C1 segment of cervical spinal cord (tissue), 14 donors: ENCODE data around the gene BHLHA15.

Source experiments
- DNase-seq, 14 donors: peaks; one replicate each; lab custom pipeline; 2025; lab: John Stamatoyannopoulos, UW

BHLHA15 gene

GRCh38 chr7:98211221-98211675 lies at the start of gene BHLHA15:
Gene BHLHA15 (plus strand): TSS chr7:98211439. CDS start chr7:98212310, 871 bp downstream.
- no peak for DNase-seq

- no peak for DNase-seq
These were observed 48.5 kb upstream of the BHLHA15 start for GRCh38 chr7:98162758-98163157.

DNA sequence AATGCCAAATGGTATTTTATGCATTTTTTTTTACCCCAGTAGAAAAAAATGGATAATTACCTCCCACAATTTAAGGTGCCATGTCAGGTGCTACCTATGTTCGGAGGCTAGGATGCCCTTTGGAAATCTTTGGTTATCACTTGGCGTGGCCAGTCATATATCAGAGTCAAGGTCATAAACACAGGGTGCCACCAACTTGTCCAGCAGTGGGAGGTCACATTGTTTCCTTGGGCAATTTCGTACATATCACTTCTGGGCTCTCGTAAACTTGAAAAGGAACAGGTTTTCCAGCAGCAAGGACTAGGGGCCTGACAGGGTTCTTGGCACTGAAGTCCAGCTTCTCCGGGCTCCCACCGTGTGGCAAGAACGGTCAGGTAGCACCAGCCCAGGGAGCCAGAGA lies 48.0 kb upstream of the BHLHA15 start:
- no peak for DNase-seq

DNA sequence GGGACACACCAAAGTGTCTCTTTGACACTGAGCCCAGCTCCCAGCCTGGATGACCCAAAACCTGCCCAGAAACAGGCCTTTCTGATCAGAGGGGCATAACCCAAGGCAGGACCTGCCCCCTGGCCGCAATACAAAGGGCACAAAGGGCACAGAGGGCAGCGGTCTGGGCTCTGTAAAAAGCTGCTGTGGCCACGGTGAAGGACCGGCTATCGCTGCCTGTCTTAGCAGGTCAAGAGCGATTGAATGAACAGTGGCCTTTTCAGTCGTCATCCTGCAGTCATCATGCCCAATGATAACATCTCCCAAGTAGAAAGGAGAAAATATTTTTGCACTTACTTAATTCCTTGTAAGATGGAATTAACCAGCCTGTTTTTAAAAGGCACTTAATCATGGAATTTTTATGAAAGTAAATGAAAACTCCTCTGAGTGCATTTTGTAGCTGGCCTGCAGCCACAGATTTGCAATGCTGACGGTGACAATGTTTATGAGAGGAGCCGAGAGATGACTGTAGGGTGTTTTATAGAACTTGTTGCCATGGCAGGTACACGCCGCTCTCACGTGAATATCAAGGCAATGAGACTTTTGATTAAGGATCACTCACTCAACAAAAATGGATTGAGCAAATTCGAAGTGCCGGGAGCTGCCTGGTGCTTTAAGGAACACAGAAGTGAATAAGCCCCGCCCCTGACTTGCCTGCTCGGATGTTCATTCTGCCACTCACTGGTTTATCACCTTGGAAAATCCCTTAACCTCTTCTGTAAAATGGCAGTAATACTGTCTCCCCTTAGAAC lies 47.3 kb upstream of the BHLHA15 start:
- no peak for DNase-seq

DNA sequence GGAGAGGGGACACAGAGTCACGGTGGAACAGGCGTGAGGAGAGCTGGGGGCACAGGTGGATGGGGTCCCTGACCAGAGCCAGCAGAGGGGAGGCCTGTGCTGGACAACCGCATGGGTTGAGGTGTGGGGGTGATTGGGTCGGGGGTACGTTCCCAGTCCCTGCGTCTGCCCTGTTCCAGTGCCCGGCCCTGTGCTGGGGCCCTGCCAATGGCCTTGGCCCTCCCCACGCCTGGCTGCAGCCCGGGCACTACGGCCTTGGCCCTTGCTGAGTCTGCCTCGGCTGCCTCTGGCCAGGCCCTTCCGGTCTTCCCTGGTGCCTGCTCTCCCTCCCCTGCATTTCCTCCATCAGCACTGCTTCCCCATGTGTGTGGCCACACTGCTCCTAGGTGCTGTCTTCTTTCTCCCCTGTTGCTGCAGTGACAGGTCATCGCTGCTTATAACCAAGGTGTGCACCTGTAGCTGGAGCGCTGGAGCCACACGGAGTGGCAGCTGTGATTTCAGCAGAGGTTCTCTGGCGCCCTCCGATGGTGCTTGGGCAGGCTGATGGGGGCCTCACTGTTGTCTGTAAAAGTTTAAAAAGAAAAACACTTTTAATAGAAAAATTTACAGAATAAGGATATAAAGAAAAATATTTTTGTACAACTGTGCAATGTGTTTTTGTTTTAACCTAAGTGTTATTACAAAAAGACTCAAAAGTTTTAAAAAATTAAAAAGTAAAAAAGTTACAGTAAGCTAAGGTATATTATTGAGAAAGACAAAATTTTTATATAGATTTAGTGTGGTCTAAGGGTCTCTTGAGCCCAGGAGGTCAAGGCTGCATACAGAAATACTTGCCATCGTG lies 45.2 kb upstream of the BHLHA15 start:
- DNase-seq = peak in 4 of 14 donors; percentile 6 to 35 (median 14)

- no peak for DNase-seq
These were observed 44.6 kb upstream of the BHLHA15 start for GRCh38 chr7:98166668-98166970.

GRCh38 chr7:98167653-98168052 lies 43.6 kb upstream of the BHLHA15 start:
- no peak for DNase-seq

- peak in 7 of 14 donors; percentile 16 to 55 (median 27) for DNase-seq
These were observed 42.9 kb upstream of the BHLHA15 start for GRCh38 chr7:98168181-98168903.

DNA sequence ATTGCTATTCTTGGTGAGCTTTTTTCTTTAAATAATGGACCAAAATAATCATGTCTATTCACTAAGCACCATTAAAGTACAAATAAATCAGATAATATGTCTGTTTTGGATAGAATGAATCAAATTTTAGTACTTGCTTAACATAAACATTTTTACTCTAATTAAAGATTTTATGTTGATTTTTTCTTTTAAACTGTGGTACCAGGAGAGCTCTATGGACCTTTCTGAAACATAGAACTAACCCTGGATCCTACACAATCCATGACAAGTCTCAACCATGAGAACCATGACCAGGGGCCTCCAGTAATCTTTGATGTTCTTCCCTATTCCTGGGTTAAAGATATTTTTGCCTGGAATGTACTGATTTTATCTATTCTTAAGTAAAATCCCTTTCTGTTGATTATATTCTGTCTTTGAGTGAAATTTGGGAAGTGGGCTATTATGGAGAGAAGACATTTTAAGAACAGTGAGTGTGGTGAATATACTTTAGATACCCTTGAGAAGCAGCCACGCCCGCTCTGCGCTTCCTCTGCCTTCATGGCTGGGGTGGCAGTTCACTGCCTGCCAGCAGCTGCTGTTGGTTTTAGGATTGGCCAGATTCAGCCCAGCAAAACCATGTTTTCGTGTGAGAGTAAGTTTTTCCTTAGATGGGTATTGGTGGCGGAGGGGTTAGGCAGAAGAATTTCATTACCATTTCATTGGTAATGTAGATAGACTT lies 42.2 kb upstream of the BHLHA15 start:
- no peak for DNase-seq

DNA sequence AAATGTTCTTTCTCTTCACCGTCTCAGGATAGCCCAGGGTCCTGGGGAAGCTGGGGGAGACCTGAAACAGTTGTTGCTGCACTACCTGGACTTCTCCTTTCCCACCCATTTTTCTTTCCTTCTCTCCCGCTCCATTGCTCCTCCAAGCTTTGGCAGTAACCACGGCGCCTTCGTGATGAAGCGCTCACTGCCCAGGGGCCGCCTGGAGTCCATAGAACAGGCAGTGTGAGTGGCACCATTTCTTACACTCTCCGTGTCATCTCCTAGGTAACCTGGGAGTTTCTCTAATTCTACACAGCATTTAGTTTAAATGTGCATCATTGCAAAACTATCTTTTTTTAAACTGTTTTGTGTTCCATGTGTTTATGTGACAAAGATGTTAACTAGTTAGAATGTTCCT lies 40.3 kb upstream of the BHLHA15 start:
- DNase-seq = peak in 1 of 14 donors; percentile 18

- no peak for DNase-seq
These were observed 39.8 kb upstream of the BHLHA15 start for GRCh38 chr7:98171449-98171848.

DNA sequence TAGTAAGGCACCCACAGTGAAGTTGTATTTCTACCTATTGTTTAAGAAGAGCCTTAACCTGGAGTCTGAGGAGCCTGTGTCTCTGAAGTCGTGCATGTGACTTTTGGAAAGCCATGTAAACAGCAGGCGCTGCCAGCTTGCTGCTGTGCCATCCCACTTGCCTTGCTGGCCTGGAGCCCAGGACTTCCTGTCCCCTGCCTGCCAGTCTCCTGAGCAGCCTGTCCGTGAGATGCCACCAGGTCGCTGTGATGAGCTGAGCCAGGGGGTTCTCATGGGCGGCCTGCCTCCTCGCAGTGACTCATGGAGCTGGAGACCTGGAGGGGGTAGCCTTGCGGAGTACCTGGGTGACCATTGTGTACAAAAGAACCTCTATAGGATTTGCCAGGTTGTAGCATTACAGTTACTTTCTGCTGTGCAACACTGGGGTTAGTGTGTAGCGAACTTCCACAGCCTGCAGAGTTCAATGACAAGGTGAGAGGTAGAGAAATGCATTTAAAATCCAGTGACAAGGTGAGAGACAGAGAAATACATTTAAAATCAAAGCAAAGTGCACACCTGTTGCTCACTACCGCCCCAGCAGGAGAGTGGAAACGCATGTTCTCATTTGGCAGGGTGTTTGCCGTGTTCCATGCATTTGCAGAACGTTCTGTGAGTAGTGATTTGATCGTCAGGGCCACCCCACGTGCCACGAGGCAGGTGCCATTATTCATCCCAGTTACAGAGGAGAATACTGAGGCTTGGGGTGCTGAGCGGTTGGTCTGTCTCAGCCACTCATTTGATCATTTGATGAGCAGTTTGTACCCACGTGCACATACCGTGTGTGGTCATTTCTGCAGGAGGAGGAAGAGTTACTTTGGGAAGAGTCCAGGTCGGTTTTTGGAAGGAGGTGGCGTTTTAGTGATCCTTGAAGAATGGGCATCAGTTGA lies 36.6 kb upstream of the BHLHA15 start:
- DNase-seq = peak in 10 of 14 donors; percentile 21 to 87 (median 49)

- no peak for DNase-seq
These were observed 35.8 kb upstream of the BHLHA15 start for GRCh38 chr7:98175260-98175940.

DNA sequence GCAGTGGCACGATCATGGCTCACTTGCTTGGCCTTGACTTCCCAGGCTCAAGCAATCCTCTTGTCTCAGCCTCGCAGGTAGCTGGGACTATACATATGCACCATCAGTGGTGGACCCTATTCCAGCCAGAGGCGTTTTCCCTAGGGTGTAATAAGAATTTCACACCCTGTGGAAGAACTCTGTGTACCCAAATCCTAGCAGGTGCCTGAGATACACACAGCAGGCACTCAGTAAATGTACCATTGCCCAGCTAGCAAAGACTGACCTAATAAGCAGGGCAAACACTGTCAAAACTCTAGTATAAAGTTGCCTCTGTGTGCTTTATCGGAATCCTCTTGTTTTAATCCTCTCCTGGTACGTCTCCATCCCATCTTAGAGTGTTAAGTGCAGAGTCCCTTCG lies 33.7 kb upstream of the BHLHA15 start:
- peak in 1 of 14 donors; percentile 29 for DNase-seq

GRCh38 chr7:98178321-98178720 lies 32.9 kb upstream of the BHLHA15 start:
- peak in 12 of 14 donors; percentile 38 to 88 (median 66) for DNase-seq

- no peak for DNase-seq
These were observed 32.3 kb upstream of the BHLHA15 start for GRCh38 chr7:98178762-98179490.

- DNase-seq = no peak
These were observed 30.5 kb upstream of the BHLHA15 start for GRCh38 chr7:98180751-98181150.

DNA sequence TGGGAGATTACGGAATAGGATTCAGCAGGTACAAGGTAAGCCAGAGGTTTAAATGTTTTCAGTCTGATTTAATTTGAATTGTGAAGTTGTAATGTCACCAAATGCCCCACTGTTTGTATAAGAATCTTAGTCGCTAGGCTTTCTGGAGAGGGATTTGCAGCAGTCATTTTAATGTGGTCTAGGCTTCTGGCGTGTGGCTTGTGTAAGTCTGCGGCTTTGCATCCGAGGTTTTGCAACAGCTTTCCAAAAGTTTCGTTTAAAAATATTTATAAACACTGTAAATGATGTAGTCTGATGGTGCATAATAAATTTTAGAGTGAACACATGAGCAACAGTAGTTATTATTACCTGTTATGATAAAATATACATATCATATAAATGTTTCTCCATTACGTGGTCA lies 26.1 kb upstream of the BHLHA15 start:
- no peak for DNase-seq
